Hair follicular keratinocyte (primary cell): ENCODE results near the gene ATP1A1. TPM values are rescaled to one million over a fixed set of nuclear protein-coding genes. Genes with fewer than 3 reads are reported as not detected.

Experiments used
- total RNA-seq: library from RNA; depleted of rRNA; stranded (reverse); fragments of >200 nt; gene quantifications from 2 replicates; pipeline ENCODE4 v1.2.3, GENCODE V29; 2015

The ATP1A1 gene
- 209 and 246 TPM in 2 replicates for total RNA-seq

GRCh38 chr1:116372651-116373430 lies at the start of gene ATP1A1:
Gene ATP1A1, plus strand, starts transcription at chr1:116373244. Its CDS starts 268 bp downstream, at chr1:116373512.

Other genes starting within 250 kb of the ATP1A1 start
- gene CD58, start 197.8 kb downstream of the ATP1A1 start, total RNA-seq = 22.7 and 33.7 TPM in 2 replicates